ENCODE results near the gene STAG2. TPM values are rescaled to one million over a fixed set of nuclear protein-coding genes. Genes with fewer than 3 reads are reported as not detected.
A peak's percentile ranks its signal among the peaks of the same experiment; 100 is the strongest.

STAG2 gene
- total RNA-seq, 3 donors from 2014 or later: 79.2 to 114 (median 83.2) TPM

DNA sequence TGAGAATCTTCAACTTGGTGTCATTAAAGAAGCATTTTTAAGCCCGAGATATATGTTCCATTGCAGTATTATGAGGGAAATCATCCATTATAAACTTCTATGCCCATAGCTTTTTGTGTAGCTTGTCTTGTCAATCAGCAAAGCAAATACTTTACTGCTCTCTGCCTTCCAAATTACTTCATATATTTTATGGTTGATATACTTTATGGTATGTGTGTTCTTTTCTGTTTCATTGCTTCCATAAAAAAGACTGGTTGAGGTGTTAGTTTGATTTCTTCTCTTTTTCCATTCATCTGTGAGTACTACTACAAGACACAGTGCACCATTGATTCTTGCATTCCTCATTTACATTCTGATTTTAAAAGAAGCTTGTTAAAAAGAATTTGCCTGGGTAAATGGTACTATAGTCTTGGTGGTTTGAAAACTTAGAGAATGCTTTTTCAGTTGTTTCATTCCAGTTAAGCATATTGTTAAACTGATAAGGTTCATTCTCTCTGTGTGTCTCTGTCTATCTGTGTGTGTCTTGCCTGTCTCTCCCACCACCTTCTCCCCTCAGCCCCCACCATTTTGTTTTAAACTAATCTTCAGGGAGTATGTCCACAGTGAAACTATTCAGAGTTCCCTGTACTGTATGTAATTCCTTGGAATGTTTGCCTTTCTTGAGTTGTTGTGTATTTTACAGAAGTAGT lies 27.1 kb downstream of the STAG2 start:
- intact Hi-C loops (cut with DNase I; ENCODE audit: low total_unique reads): no loop called here
- Histone ChIP-seq H3K36me3 (no peaks in the 10 kb centered on the region), H3K4me3 (no peak overlapping the region), H3K27ac (no peak overlapping the region), H3K27me3 (no peaks in the 10 kb centered on the region), H3K4me1 (no peaks in the 10 kb centered on the region), H3K9me3 (no peaks in the 10 kb centered on the region)
- no peak for DNase-seq (ENCODE audit: low spot score in 2 of 2)
- TF ChIP-seq POLR2AphosphoS5 (IDR thresholded peaks at IDR 0.05) (no peak), POLR2A (IDR thresholded peaks at IDR 0.05) (no peak)
- TF ChIP-seq, protein P1, sequence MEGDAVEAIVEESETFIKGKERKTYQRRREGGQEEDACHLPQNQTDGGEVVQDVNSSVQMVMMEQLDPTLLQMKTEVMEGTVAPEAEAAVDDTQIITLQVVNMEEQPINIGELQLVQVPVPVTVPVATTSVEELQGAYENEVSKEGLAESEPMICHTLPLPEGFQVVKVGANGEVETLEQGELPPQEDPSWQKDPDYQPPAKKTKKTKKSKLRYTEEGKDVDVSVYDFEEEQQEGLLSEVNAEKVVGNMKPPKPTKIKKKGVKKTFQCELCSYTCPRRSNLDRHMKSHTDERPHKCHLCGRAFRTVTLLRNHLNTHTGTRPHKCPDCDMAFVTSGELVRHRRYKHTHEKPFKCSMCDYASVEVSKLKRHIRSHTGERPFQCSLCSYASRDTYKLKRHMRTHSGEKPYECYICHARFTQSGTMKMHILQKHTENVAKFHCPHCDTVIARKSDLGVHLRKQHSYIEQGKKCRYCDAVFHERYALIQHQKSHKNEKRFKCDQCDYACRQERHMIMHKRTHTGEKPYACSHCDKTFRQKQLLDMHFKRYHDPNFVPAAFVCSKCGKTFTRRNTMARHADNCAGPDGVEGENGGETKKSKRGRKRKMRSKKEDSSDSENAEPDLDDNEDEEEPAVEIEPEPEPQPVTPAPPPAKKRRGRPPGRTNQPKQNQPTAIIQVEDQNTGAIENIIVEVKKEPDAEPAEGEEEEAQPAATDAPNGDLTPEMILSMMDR (IDR thresholded peaks at IDR 0.05): no peak

DNA sequence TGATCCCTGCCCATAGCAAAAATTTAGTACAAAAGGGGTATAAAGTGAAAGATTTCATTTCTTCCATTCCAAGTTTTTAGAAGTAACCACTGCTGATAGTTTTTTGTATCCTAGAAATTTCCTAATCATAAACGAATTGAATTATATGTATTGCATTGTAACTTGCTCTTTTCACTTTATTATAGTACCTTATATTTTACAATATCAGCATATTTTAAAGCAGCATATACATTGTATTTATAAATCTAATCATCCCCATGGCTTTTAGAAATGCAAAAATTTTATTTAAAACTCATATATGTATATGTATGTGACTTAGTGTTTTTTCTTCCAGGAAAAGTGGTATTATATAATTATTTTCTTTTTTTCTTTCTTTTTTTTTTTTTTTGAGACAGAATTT lies 27.7 kb downstream of the STAG2 start:
- intact Hi-C loops (cut with DNase I; ENCODE audit: low total_unique reads): no loop called here
- H3K36me3 ChIP-seq: no peaks in the 10 kb centered on the region

DNA sequence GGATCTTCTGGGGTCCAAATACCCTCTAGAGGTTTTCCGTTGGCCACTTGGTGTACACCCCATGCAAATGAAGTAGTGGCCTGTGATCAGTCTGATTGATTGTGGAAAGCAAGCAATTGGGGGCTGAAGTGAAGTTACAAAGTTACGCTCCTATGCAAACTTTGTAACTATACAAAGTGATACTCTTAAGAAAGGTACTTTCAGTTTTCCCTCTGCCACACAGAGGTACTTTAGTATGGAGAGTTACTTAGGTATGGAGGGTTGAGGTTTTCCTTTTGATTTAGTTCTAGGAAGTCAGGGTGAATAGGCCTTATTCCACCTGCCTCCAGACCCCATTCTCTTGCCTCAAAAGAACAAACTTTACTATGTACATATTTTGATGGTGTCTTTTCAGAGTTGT lies 28.7 kb downstream of the STAG2 start:
- no peaks in the 10 kb centered on the region for H3K4me1 ChIP-seq
- intact Hi-C loops (cut with DNase I; ENCODE audit: low total_unique reads): loop anchor here (10.0 kb wide), 1 partner anchor 125 kb away; the partner anchor contains the start of gene XIAP
- H3K27ac ChIP-seq: peak overlapping the region in 1 of 2 donors; percentile 2
- no peaks in the 10 kb centered on the region for H3K9me3 ChIP-seq
- no peaks in the 10 kb centered on the region for H3K27me3 ChIP-seq
- no peak for DNase-seq (ENCODE audit: low spot score in 2 of 2)
- no peak overlapping the region for H3K4me3 ChIP-seq
- TF ChIP-seq POLR2A (IDR thresholded peaks at IDR 0.05) (no peak), POLR2AphosphoS5 (IDR thresholded peaks at IDR 0.05) (no peak)
- TF ChIP-seq, protein P1 (IDR thresholded peaks at IDR 0.05): no peak
- H3K36me3 ChIP-seq: no peaks in the 10 kb centered on the region

More for the DNA sequence above, 27.7 kb downstream of the STAG2 start:
- DNase-seq (ENCODE audit: low spot score in 2 of 2): no peak
- H3K4me1 ChIP-seq: no peaks in the 10 kb centered on the region
- no peaks in the 10 kb centered on the region for H3K27me3 ChIP-seq
- no peaks in the 10 kb centered on the region for H3K9me3 ChIP-seq
- H3K27ac ChIP-seq: no peak overlapping the region
- no peak overlapping the region for H3K4me3 ChIP-seq
- TF ChIP-seq, protein P1 (IDR thresholded peaks at IDR 0.05): no peak
- TF ChIP-seq POLR2A (IDR thresholded peaks at IDR 0.05) (no peak), POLR2AphosphoS5 (IDR thresholded peaks at IDR 0.05) (no peak)

DNA sequence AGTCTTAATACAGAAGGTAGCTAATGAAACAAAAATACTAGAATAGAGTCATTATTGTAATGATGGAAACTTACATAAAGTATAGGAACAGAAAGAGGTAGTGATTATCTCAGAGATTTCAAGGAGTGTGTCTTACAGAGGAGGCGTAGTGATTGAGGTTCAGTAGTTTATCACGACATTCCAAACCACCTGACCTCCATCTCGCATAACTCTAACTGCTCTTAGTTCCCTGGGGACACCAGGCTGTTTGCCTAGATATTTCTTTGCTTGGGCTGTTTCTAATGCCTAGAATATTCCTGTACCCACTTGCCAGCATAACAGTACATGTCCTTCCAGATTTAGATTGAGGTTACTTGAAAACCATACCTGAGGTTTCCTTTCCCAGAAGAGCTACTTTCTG lies 29.1 kb downstream of the STAG2 start:
- no peaks in the 10 kb centered on the region for H3K4me1 ChIP-seq
- no peak for DNase-seq (ENCODE audit: low spot score in 2 of 2)
- H3K9me3 ChIP-seq: no peaks in the 10 kb centered on the region
- H3K27me3 ChIP-seq: no peaks in the 10 kb centered on the region
- intact Hi-C loops (cut with DNase I; ENCODE audit: low total_unique reads): loop anchor here (10.0 kb wide), 1 partner anchor 126 kb away; the partner anchor contains the start of gene XIAP
- H3K4me3 ChIP-seq: no peak overlapping the region
- TF ChIP-seq, protein P1 (IDR thresholded peaks at IDR 0.05): no peak
- TF ChIP-seq POLR2A (IDR thresholded peaks at IDR 0.05) (no peak), POLR2AphosphoS5 (IDR thresholded peaks at IDR 0.05) (no peak)
- no peaks in the 10 kb centered on the region for H3K36me3 ChIP-seq
- peak overlapping the region in 1 of 2 donors; percentile 2 for H3K27ac ChIP-seq

DNA sequence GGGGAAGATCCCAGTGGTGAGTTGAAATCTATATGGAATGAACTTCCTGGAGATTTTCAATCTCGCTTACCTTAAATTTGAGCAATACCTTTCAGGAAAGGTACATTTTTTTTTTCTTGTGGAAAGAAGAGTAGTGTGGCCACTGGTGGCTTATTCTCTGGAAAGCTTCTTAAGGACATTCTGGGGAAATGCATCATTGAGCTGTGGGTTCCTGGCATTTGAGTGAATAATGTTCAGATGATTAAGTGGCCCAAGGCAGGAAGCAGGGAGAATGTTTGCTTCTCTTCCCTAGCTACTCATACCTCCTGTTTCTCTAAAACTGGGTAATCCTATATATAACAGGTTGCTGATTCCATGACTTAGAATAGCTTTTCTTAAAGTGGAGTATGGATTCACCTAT lies 31.8 kb downstream of the STAG2 start:
- no peak for DNase-seq (ENCODE audit: low spot score in 2 of 2)
- Histone ChIP-seq H3K27ac (no peak overlapping the region), H3K9me3 (no peaks in the 10 kb centered on the region), H3K4me1 (no peaks in the 10 kb centered on the region), H3K4me3 (no peak overlapping the region), H3K36me3 (no peaks in the 10 kb centered on the region), H3K27me3 (no peaks in the 10 kb centered on the region)
- intact Hi-C loops (cut with DNase I; ENCODE audit: low total_unique reads): loop anchor here (10.0 kb wide), 1 partner anchor 129 kb away; the partner anchor contains the start of gene XIAP
- TF ChIP-seq, protein P1 (IDR thresholded peaks at IDR 0.05): no peak
- TF ChIP-seq POLR2AphosphoS5 (IDR thresholded peaks at IDR 0.05) (no peak), POLR2A (IDR thresholded peaks at IDR 0.05) (no peak)

Measured in breast epithelium (tissue), 4 donors.